ENCODE measurements around the gene NCAPG.

Gene NCAPG

GRCh38 chr4:17787315-17787714 is 23.5 kb upstream of the NCAPG start:
- Histone ChIP-seq H2AFZ (ENCODE audit: insufficient read depth, low read length, poor library complexity) (no peak overlapping the region), H2BK5ac (ENCODE audit: low read depth, low read length, poor library complexity) (no peak overlapping the region), H3K14ac (ENCODE audit: low read length) (no peak overlapping the region), H3K79me1 (ENCODE audit: low read length) (no peaks in the 10 kb centered on the region), H3K4me2 (ENCODE audit: low read length) (no peak overlapping the region), H4K8ac (ENCODE audit: low read depth, low read length) (no peak overlapping the region), H3K4me1 (ENCODE audit: control insufficient read depth in 1 of 2, insufficient read depth in 2 of 2, low read length in 2 of 2) (no peaks in the 10 kb centered on the region), H2BK120ac (ENCODE audit: insufficient read depth, low read length, poor library complexity) (no peak overlapping the region), H3K79me2 (ENCODE audit: control insufficient read depth, insufficient read depth, low read length, poor library complexity) (no peaks in the 10 kb centered on the region), H3K9ac (ENCODE audit: low read length) (no peak overlapping the region), H4K91ac (ENCODE audit: low read depth, low read length) (no peak overlapping the region), H3K4ac (ENCODE audit: low read depth, low read length) (no peak overlapping the region), H4K12ac (ENCODE audit: low read depth, low read length) (no peak overlapping the region), H3K18ac (ENCODE audit: low read length) (no peak overlapping the region), H3K4me3 (ENCODE audit: low read depth, low read length) (no peak overlapping the region), H2BK12ac (ENCODE audit: low read length) (no peak overlapping the region), H3K9me3 (ENCODE audit: insufficient read depth, low read depth, low read length) (no peaks in the 10 kb centered on the region), H3K27ac (ENCODE audit: low read depth, low read length) (no peak overlapping the region), H2AK5ac (ENCODE audit: low read length) (no peak overlapping the region), H3K23ac (ENCODE audit: low read length) (no peak overlapping the region), H3K36me3 (ENCODE audit: control insufficient read depth in 1 of 2, insufficient read depth in 2 of 2, low read length in 2 of 2) (peaks cover 0 to 3% of the 10 kb centered on the region in 2 experiments), H3K27me3 (ENCODE audit: insufficient read depth, low read length) (peaks cover under 1% of the 10 kb centered on the region)
- no CpG with 5 or more reads among the region's 5 CpGs for WGBS (ENCODE audit: extremely low coverage, insufficient coverage, insufficient read length)
- peak in 1 of 2 donors; percentile 27 for DNase-seq

GRCh38 chr4:17788956-17789355 is 21.8 kb upstream of the NCAPG start:
- no peaks in the 10 kb centered on the region for H3K9me3 ChIP-seq (ENCODE audit: insufficient read depth, low read depth, low read length)
- H3K4me3 ChIP-seq (ENCODE audit: low read depth, low read length) = no peak overlapping the region
- no peak overlapping the region for H3K18ac ChIP-seq (ENCODE audit: low read length)
- H3K36me3 ChIP-seq (ENCODE audit: control insufficient read depth in 1 of 2, insufficient read depth in 2 of 2, low read length in 2 of 2) = peaks cover 0 to 3% of the 10 kb centered on the region in 2 experiments
- H3K4me1 ChIP-seq (ENCODE audit: control insufficient read depth in 1 of 2, insufficient read depth in 2 of 2, low read length in 2 of 2) = no peaks in the 10 kb centered on the region
- no peaks in the 10 kb centered on the region for H3K79me1 ChIP-seq (ENCODE audit: low read length)
- H2AFZ ChIP-seq (ENCODE audit: insufficient read depth, low read length, poor library complexity) = no peak overlapping the region
- no peak overlapping the region for H2BK12ac ChIP-seq (ENCODE audit: low read length)
- no peak overlapping the region for H3K4ac ChIP-seq (ENCODE audit: low read depth, low read length)
- no peaks in the 10 kb centered on the region for H3K79me2 ChIP-seq (ENCODE audit: control insufficient read depth, insufficient read depth, low read length, poor library complexity)
- H3K4me2 ChIP-seq (ENCODE audit: low read length) = no peak overlapping the region
- DNase-seq = peak in 1 of 2 donors; percentile 70
- H4K8ac ChIP-seq (ENCODE audit: low read depth, low read length) = no peak overlapping the region
- no peak overlapping the region for H4K12ac ChIP-seq (ENCODE audit: low read depth, low read length)
- no peak overlapping the region for H3K23ac ChIP-seq (ENCODE audit: low read length)
- no peak overlapping the region for H2BK5ac ChIP-seq (ENCODE audit: low read depth, low read length, poor library complexity)
- no peaks in the 10 kb centered on the region for H3K27me3 ChIP-seq (ENCODE audit: insufficient read depth, low read length)
- H2BK120ac ChIP-seq (ENCODE audit: insufficient read depth, low read length, poor library complexity) = no peak overlapping the region
- no peak overlapping the region for H3K27ac ChIP-seq (ENCODE audit: low read depth, low read length)
- H3K14ac ChIP-seq (ENCODE audit: low read length) = no peak overlapping the region
- no peak overlapping the region for H2AK5ac ChIP-seq (ENCODE audit: low read length)
- H3K9ac ChIP-seq (ENCODE audit: low read length) = no peak overlapping the region
- no peak overlapping the region for H4K91ac ChIP-seq (ENCODE audit: low read depth, low read length)

- Histone ChIP-seq H3K79me2 (ENCODE audit: control insufficient read depth, insufficient read depth, low read length, poor library complexity) (no peaks in the 10 kb centered on the region), H3K4me3 (ENCODE audit: low read depth, low read length) (no peak overlapping the region), H3K79me1 (ENCODE audit: low read length) (no peaks in the 10 kb centered on the region), H2BK12ac (ENCODE audit: low read length) (no peak overlapping the region), H3K4ac (ENCODE audit: low read depth, low read length) (no peak overlapping the region), H3K23ac (ENCODE audit: low read length) (no peak overlapping the region), H4K8ac (ENCODE audit: low read depth, low read length) (no peak overlapping the region), H2BK5ac (ENCODE audit: low read depth, low read length, poor library complexity) (no peak overlapping the region), H3K18ac (ENCODE audit: low read length) (no peak overlapping the region), H3K4me1 (ENCODE audit: control insufficient read depth in 1 of 2, insufficient read depth in 2 of 2, low read length in 2 of 2) (no peaks in the 10 kb centered on the region), H3K36me3 (ENCODE audit: control insufficient read depth in 1 of 2, insufficient read depth in 2 of 2, low read length in 2 of 2) (peaks cover 2 to 5% of the 10 kb centered on the region in 2 experiments), H2AK5ac (ENCODE audit: low read length) (no peak overlapping the region), H2AFZ (ENCODE audit: insufficient read depth, low read length, poor library complexity) (no peak overlapping the region), H4K91ac (ENCODE audit: low read depth, low read length) (no peak overlapping the region), H3K27ac (ENCODE audit: low read depth, low read length) (no peak overlapping the region), H2BK120ac (ENCODE audit: insufficient read depth, low read length, poor library complexity) (no peak overlapping the region), H3K14ac (ENCODE audit: low read length) (no peak overlapping the region), H3K27me3 (ENCODE audit: insufficient read depth, low read length) (no peaks in the 10 kb centered on the region), H3K9ac (ENCODE audit: low read length) (no peak overlapping the region), H4K12ac (ENCODE audit: low read depth, low read length) (no peak overlapping the region), H3K4me2 (ENCODE audit: low read length) (no peak overlapping the region), H3K9me3 (ENCODE audit: insufficient read depth, low read depth, low read length) (no peaks in the 10 kb centered on the region)
- WGBS (ENCODE audit: extremely low coverage, insufficient coverage, insufficient read length) = no CpG with 5 or more reads among the region's 1 CpG
- DNase-seq = no peak
Observed at GRCh38 chr4:17794730-17795129, 16.0 kb upstream of the NCAPG start.

GRCh38 chr4:17797808-17798207 is 13.0 kb upstream of the NCAPG start:
- no peak overlapping the region for H3K14ac ChIP-seq (ENCODE audit: low read length)
- no peaks in the 10 kb centered on the region for H3K27me3 ChIP-seq (ENCODE audit: insufficient read depth, low read length)
- no peaks in the 10 kb centered on the region for H3K9me3 ChIP-seq (ENCODE audit: insufficient read depth, low read depth, low read length)
- no peak overlapping the region for H4K91ac ChIP-seq (ENCODE audit: low read depth, low read length)
- H3K79me2 ChIP-seq (ENCODE audit: control insufficient read depth, insufficient read depth, low read length, poor library complexity) = no peaks in the 10 kb centered on the region
- no peak overlapping the region for H2AK5ac ChIP-seq (ENCODE audit: low read length)
- H2BK5ac ChIP-seq (ENCODE audit: low read depth, low read length, poor library complexity) = no peak overlapping the region
- H3K18ac ChIP-seq (ENCODE audit: low read length) = no peak overlapping the region
- no peak overlapping the region for H3K23ac ChIP-seq (ENCODE audit: low read length)
- no peak overlapping the region for H2BK120ac ChIP-seq (ENCODE audit: insufficient read depth, low read length, poor library complexity)
- no peak overlapping the region for H3K9ac ChIP-seq (ENCODE audit: low read length)
- H3K4me1 ChIP-seq (ENCODE audit: control insufficient read depth in 1 of 2, insufficient read depth in 2 of 2, low read length in 2 of 2) = no peaks in the 10 kb centered on the region
- no peak overlapping the region for H3K4ac ChIP-seq (ENCODE audit: low read depth, low read length)
- no peak overlapping the region for H4K8ac ChIP-seq (ENCODE audit: low read depth, low read length)
- H2BK12ac ChIP-seq (ENCODE audit: low read length) = no peak overlapping the region
- H3K27ac ChIP-seq (ENCODE audit: low read depth, low read length) = no peak overlapping the region
- no peak overlapping the region for H3K4me2 ChIP-seq (ENCODE audit: low read length)
- H3K36me3 ChIP-seq (ENCODE audit: control insufficient read depth in 1 of 2, insufficient read depth in 2 of 2, low read length in 2 of 2) = peaks cover 2 to 4% of the 10 kb centered on the region in 2 experiments
- no peak overlapping the region for H4K12ac ChIP-seq (ENCODE audit: low read depth, low read length)
- no peak overlapping the region for H2AFZ ChIP-seq (ENCODE audit: insufficient read depth, low read length, poor library complexity)
- WGBS (ENCODE audit: extremely low coverage, insufficient coverage, insufficient read length) = no CpG with 5 or more reads among the region's 1 CpG
- no peak overlapping the region for H3K4me3 ChIP-seq (ENCODE audit: low read depth, low read length)
- DNase-seq = no peak
- H3K79me1 ChIP-seq (ENCODE audit: low read length) = no peaks in the 10 kb centered on the region
